GM12874 (cell line): ENCODE measurements around the gene ZBTB18.

Source experiments
- TF ChIP-seq, protein P1 (sequence below): IDR thresholded peaks from 2 replicates; pipeline ENCODE4 v1.5.1; 2011; ENCODE audit warnings: low read depth, mild to moderate bottlenecking, control low read depth, low read length, moderate library complexity; ENCODE audit not compliant: insufficient read depth

ZBTB18 gene

DNA sequence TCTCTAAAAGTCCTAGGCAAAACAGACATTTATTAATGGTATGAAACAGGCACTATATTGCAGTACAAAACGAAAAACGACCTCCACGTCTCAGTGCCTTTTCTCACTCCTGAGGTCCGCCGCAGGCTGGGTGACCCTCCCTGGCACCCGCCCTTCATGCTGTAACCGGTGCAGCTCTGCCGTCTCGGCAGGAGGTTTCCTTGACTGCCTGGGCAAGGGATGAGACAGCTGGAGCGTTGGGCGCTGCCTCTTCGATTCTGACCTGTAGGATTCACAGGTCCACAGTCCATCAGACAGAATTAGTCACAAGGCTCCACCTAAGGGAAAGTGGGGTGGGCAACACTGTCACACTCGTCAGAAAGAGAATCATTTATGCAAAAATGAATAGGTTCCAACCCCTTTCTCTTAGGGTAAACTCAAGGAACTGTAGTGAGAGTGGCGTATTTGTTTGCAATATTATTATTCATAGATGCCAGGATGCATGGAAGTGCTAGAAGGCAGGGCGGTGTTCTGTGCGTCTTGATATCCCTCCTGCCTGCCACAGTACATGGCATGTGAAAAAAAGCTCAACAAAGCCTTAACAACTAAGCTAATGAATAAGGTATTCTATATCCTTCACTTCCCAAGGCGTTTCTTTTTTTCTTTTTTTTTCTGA, 23.5 kb upstream of the ZBTB18 start:
- TF ChIP-seq, protein P1, sequence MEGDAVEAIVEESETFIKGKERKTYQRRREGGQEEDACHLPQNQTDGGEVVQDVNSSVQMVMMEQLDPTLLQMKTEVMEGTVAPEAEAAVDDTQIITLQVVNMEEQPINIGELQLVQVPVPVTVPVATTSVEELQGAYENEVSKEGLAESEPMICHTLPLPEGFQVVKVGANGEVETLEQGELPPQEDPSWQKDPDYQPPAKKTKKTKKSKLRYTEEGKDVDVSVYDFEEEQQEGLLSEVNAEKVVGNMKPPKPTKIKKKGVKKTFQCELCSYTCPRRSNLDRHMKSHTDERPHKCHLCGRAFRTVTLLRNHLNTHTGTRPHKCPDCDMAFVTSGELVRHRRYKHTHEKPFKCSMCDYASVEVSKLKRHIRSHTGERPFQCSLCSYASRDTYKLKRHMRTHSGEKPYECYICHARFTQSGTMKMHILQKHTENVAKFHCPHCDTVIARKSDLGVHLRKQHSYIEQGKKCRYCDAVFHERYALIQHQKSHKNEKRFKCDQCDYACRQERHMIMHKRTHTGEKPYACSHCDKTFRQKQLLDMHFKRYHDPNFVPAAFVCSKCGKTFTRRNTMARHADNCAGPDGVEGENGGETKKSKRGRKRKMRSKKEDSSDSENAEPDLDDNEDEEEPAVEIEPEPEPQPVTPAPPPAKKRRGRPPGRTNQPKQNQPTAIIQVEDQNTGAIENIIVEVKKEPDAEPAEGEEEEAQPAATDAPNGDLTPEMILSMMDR, result no peak

DNA sequence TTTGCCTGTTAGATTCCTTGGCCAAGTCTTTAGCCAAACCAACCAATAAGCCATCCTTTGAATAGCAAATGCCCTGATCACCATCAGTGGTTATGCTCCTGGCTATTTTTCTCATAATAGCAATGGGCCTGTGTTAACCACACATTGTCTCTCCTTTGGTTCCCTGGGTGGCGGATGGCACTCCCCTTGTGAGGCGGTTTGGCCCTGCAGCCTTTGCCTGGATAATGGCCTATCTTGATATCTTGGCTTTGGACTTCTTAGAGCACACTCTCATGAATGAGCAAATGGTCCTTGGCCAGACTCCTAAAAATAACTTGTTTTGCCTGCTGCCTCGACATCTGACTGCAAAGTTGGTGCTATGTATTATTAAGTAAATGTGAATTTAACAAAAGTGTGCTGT, 22.4 kb upstream of the ZBTB18 start:
- TF ChIP-seq, protein P1, result no peak

DNA sequence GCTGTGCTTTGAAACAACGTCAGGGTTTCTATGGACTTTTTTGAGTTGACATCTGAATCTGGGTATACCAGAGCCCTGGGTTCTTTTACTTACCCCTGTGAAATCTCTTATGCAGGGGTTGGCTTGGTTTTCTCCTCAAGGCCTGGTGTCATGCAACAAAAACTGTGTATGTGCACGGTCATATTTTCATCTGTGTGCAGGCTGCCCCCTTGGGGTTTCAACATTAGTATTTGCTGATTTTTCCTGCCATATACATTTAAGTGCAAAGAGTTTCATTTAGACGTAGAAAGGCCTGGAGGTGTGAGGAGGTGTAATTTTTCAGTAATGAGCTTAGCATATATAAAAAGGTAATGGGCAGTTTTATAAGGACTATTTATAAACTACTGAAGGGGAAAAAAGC, 22.0 kb upstream of the ZBTB18 start:
- TF ChIP-seq, protein P1, result no peak

DNA sequence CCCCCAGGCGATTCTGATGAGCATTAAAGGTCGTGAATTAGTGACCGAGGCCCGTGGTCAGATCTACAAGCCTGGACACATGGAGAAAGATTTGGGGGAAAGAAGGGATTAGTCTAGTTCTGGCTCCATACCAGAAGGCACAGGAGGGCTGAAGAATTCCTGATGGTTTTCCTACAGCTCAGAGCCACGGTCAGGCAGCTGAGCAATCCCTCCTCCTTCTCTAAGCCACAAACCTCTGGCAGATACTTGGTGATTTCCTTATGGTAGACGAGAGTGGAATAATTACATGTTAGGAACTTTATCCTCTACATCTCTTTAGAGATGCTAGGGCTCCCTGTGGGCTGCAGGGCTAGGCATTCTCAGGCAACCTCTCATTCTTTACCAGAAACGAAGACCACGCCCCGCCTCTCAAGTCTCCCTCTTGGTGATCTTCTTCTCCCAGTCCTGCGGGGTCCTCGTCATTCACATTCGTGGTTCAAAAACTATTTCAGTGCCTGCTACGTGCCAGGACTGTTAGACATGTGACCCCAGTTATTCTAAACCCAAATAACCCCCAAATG, 20.5 kb upstream of the ZBTB18 start:
- TF ChIP-seq, protein P1, result no peak

DNA sequence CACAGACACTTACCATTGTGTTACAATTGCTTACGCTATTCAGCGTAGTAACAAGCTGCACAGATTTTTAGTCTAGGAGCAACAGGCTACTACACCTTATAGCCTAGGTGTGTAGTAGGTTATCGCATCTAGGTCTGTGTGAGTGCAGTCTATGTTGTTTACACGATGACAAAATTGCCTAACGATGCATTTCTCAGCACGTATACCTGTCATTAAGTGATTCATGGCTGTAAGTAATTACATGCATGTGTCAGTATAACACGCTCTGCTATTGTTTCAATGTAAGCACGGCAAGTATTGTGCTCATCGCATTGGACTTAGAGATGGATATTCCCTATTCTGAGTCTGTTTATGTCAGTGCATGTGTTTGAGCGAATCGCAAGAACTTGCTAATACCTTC, 15.7 kb upstream of the ZBTB18 start:
- TF ChIP-seq, protein P1, result no peak

DNA sequence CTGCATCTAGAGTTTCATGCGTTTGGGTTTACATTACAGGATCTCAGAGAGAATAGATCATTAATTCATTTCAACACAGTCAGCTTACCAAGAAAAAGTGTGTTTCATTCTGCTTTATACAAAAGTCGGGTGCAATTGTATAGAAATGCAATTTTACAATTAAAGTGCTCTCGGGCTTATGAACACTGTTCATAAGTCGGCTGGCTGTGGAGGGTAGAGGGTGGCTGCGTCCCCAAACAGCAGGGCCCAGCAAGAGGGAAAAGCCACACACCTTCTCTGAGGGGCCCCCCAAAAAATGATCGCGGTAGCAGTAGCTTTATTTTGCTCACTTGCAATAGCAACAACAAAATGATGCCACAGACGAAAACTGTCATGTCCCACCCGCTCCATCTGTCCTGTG, 13.8 kb upstream of the ZBTB18 start:
- TF ChIP-seq, protein P1, result no peak

DNA sequence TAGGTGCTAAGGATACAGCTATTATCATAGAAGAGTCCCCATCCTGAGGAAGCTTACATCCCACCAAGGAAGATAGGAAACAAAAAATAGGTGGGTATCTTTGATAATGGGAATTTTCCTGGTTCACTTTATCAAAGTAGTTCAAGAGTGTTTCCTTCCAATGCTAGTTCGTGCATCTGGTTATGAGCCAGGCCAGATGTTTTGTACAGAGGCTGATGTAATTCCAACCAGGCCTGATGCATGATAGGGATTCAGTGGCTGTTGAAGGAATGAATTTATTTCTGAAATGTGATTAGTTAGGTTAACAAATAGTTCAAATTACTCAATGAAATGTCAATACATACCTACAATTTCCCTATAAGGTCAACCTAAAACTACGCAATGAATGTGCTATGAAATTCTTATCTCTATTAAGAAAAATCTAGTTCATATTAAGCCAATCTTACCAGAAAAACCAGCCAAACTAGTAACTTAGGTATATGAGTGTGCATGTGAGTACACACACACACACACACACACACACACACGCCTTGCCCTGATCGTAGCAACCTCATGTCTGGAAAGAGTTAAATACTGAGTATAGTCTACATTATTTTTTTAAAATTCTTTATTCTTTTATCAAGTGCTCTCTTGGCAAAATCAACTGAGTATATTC, 9.5 kb upstream of the ZBTB18 start:
- TF ChIP-seq, protein P1, result no peak
